ENCODE measurements around the gene RPA1. TPM values are rescaled to one million over a fixed set of nuclear protein-coding genes. Genes with fewer than 3 reads are reported as not detected.
"Not testable (repeated sequence)": the region's sequence is repeated elsewhere in the genome, so short reads cannot be mapped to it uniquely, and the experiment has no call there.

RPA1 gene
- total and polyA plus RNA-seq, 5 donors from 2014 or later = 66.3 to 94.5 (median 70.6) TPM

DNA sequence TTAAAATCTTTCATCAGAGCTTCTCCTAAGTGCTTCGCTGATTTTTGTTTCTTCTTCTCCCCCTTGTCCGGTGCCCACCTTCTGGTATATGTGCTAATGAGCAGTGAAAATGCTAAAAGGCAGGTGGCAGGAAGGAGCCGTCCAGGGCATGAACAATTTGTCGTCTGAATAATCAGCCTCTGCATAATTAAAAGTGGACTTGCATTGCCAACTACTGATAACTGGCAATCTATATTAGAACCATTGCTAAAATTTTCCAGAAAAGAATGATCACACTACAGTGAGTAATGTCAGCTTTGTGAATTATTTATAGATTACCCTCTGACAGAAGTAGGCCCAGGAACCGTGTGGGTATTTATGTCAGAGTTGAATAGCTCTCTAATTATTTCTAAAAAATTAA, 39.9 kb upstream of the RPA1 start:
- no peak for DNase-seq
- H3K9me3 ChIP-seq (ENCODE audit: control insufficient read depth in 2 of 2, low read length in 2 of 2) = no peaks in the 10 kb centered on the region
- Mint-ChIP-seq H3K36me3 (peaks cover 35% of the 10 kb centered on the region), H3K4me1 (peaks cover 0 to 15% (median 3%) of the 10 kb centered on the region in 4 donors), H3K27ac (no peak overlapping the region), H3K9me3 (no peaks in the 10 kb centered on the region), H3K4me3 (no peak overlapping the region), H3K27me3 (no peaks in the 10 kb centered on the region)
- no peak for ATAC-seq (ENCODE audit: low read depth in 2 of 2)
- no peak overlapping the region for H3K4me3 ChIP-seq (ENCODE audit: low read depth, low read length)
- H3K4me1 ChIP-seq (ENCODE audit: control insufficient read depth, insufficient read depth, low read length, poor library complexity, severe bottlenecking) = no peaks in the 10 kb centered on the region
- peaks cover 28% of the 10 kb centered on the region for H3K36me3 ChIP-seq (ENCODE audit: control insufficient read depth, insufficient read depth, low read length)
- H3K27me3 ChIP-seq (ENCODE audit: control insufficient read depth, insufficient read depth, low read length) = no peaks in the 10 kb centered on the region
- H3K27ac ChIP-seq (ENCODE audit: insufficient read depth, low read length, poor library complexity, severe bottlenecking) = no peak overlapping the region

DNA sequence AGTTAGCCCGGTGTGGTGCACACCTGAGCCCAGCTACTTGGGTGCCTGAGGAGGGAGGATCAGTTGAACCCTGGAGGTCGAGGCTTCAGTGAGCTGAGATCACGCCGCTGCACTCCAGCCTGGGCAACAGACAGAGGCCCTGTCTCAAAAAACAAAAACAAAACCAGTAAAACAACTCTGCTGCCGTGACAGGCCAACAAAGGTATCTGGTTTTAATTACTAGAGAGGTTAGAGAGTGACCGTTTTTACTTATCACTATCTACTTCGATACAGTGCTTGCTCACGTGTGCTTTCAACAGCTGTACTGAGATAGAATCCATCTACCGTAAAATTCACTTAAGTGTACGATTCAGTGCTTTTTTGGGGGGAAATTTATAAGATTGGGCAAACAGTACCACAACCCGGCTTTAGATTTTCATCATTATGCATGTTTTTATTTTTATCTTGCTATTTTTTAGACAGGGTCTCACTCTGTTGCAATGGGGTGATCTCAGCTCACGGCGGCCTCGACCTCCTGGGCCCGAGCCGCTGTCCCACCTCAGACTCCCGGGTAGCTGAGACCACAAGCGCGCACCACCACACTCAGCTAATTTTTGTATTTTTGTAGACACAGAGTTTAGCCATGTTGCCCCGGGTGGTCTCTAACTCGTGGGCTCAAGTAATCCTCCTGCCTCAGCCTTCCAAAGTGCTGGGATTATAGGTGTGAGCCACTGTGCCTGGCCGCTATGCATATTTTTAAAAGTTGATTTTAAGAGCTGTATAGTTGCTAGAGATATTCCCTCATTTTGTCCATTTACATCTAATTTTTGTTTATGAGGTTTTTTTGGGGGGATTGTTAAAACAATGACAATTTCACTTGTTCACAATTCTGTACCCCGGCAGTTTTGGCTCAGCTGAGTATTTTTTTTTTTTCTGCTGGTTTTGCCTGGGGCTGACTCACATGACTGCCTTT, 37.0 kb upstream of the RPA1 start:
- no peaks in the 10 kb centered on the region for H3K9me3 Mint-ChIP-seq
- no peak overlapping the region for H3K4me3 Mint-ChIP-seq
- peak overlapping the region in 1 of 3 donors; percentile 46 for H3K27ac Mint-ChIP-seq

GRCh38 chr17:1793447-1793806, 36.4 kb upstream of the RPA1 start:
- H3K4me1 ChIP-seq (ENCODE audit: control insufficient read depth, insufficient read depth, low read length, poor library complexity, severe bottlenecking) = no peaks in the 10 kb centered on the region
- H3K36me3 ChIP-seq (ENCODE audit: control insufficient read depth, insufficient read depth, low read length) = peaks cover 6% of the 10 kb centered on the region
- H3K27me3 ChIP-seq (ENCODE audit: control insufficient read depth, insufficient read depth, low read length) = no peaks in the 10 kb centered on the region
- Mint-ChIP-seq H3K27me3 (no peaks in the 10 kb centered on the region), H3K9me3 (no peaks in the 10 kb centered on the region), H3K36me3 (peaks cover 28% of the 10 kb centered on the region), H3K27ac (peak overlapping the region in 1 of 3 donors; percentile 46), H3K4me1 (peaks cover 9 to 23% (median 13%) of the 10 kb centered on the region in 4 donors), H3K4me3 (no peak overlapping the region)
- ATAC-seq (ENCODE audit: low read depth in 2 of 2) = no peak
- H3K9me3 ChIP-seq (ENCODE audit: control insufficient read depth in 2 of 2, low read length in 2 of 2) = no peaks in the 10 kb centered on the region
- H3K27ac ChIP-seq (ENCODE audit: insufficient read depth, low read length, poor library complexity, severe bottlenecking) = no peak overlapping the region
- DNase-seq = no peak
- no peak overlapping the region for H3K4me3 ChIP-seq (ENCODE audit: low read depth, low read length)

More for the DNA sequence above, 37.0 kb upstream of the RPA1 start:
- Histone ChIP-seq H3K27ac (ENCODE audit: insufficient read depth, low read length, poor library complexity, severe bottlenecking) (no peak overlapping the region), H3K36me3 (ENCODE audit: control insufficient read depth, insufficient read depth, low read length) (peaks cover 2% of the 10 kb centered on the region), H3K4me3 (ENCODE audit: low read depth, low read length) (no peak overlapping the region), H3K27me3 (ENCODE audit: control insufficient read depth, insufficient read depth, low read length) (no peaks in the 10 kb centered on the region), H3K4me1 (ENCODE audit: control insufficient read depth, insufficient read depth, low read length, poor library complexity, severe bottlenecking) (no peaks in the 10 kb centered on the region), H3K9me3 (ENCODE audit: control insufficient read depth in 2 of 2, low read length in 2 of 2) (no peaks in the 10 kb centered on the region)
- no peak for ATAC-seq (ENCODE audit: low read depth in 2 of 2)
- no peak for DNase-seq
- Mint-ChIP-seq H3K4me1 (peaks cover 9 to 23% (median 13%) of the 10 kb centered on the region in 4 donors), H3K27me3 (no peaks in the 10 kb centered on the region), H3K36me3 (peaks cover 28% of the 10 kb centered on the region)

DNA sequence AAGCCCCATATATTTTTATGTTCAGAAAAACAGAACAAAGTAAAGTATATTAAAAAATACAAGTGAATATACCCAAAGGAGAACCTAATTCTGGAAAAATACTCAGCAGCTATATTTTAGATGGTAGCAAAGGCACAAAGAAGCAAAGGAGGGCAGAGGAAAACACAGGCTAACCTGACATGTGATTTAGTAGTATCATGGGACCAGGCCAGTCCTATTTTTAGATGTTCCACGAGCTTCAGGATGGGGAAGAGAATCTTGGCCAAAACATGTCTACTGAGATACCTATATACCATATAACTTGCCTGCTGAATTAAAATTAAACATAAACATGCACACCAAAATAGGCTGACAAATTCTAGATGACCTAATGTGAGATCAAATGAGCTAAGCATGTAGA, 33.0 kb upstream of the RPA1 start:
- peaks cover 22% of the 10 kb centered on the region for H3K36me3 ChIP-seq (ENCODE audit: control insufficient read depth, insufficient read depth, low read length)
- no peaks in the 10 kb centered on the region for H3K4me1 ChIP-seq (ENCODE audit: control insufficient read depth, insufficient read depth, low read length, poor library complexity, severe bottlenecking)
- no peaks in the 10 kb centered on the region for H3K27me3 ChIP-seq (ENCODE audit: control insufficient read depth, insufficient read depth, low read length)
- peaks cover 8 to 20% (median 11%) of the 10 kb centered on the region in 4 donors for H3K4me1 Mint-ChIP-seq
- H3K27me3 Mint-ChIP-seq = no peaks in the 10 kb centered on the region
- no peaks in the 10 kb centered on the region for H3K9me3 Mint-ChIP-seq
- no peak overlapping the region for H3K4me3 ChIP-seq (ENCODE audit: low read depth, low read length)
- no peak overlapping the region for H3K27ac ChIP-seq (ENCODE audit: insufficient read depth, low read length, poor library complexity, severe bottlenecking)
- no peak overlapping the region for H3K4me3 Mint-ChIP-seq
- H3K9me3 ChIP-seq (ENCODE audit: control insufficient read depth in 2 of 2, low read length in 2 of 2) = no peaks in the 10 kb centered on the region
- peak overlapping the region in 2 of 3 donors; percentile 42 to 79 for H3K27ac Mint-ChIP-seq
- DNase-seq (no peak), ATAC-seq (ENCODE audit: low read depth in 2 of 2) (no peak)
- H3K36me3 Mint-ChIP-seq = peaks cover 28% of the 10 kb centered on the region

- H3K4me1 ChIP-seq (ENCODE audit: control insufficient read depth, insufficient read depth, low read length, poor library complexity, severe bottlenecking) = no peaks in the 10 kb centered on the region
- H3K27me3 ChIP-seq (ENCODE audit: control insufficient read depth, insufficient read depth, low read length) = no peaks in the 10 kb centered on the region
- H3K36me3 Mint-ChIP-seq = peaks cover 28% of the 10 kb centered on the region
- peaks cover 8 to 20% (median 11%) of the 10 kb centered on the region in 4 donors for H3K4me1 Mint-ChIP-seq
- no peaks in the 10 kb centered on the region for H3K9me3 ChIP-seq (ENCODE audit: control insufficient read depth in 2 of 2, low read length in 2 of 2)
- peaks cover 25% of the 10 kb centered on the region for H3K36me3 ChIP-seq (ENCODE audit: control insufficient read depth, insufficient read depth, low read length)
- H3K27me3 Mint-ChIP-seq = no peaks in the 10 kb centered on the region
- no peak overlapping the region for H3K4me3 ChIP-seq (ENCODE audit: low read depth, low read length)
- no peak overlapping the region for H3K27ac ChIP-seq (ENCODE audit: insufficient read depth, low read length, poor library complexity, severe bottlenecking)
- H3K27ac Mint-ChIP-seq = peak overlapping the region in 2 of 3 donors; percentile 42 to 79
- H3K4me3 Mint-ChIP-seq = no peak overlapping the region
- ATAC-seq (ENCODE audit: low read depth in 2 of 2) (no peak), DNase-seq (no peak)
- H3K9me3 Mint-ChIP-seq = no peaks in the 10 kb centered on the region
These were observed 32.5 kb upstream of the RPA1 start for GRCh38 chr17:1797323-1797722.

GRCh38 chr17:1797846-1798245, 32.0 kb upstream of the RPA1 start:
- not testable (repeated sequence) for H3K9me3 Mint-ChIP-seq; H3K4me3 Mint-ChIP-seq; H3K9me3 ChIP-seq (ENCODE audit: control insufficient read depth in 2 of 2, low read length in 2 of 2); H3K27me3 Mint-ChIP-seq; H3K27me3 ChIP-seq (ENCODE audit: control insufficient read depth, insufficient read depth, low read length); H3K27ac ChIP-seq (ENCODE audit: insufficient read depth, low read length, poor library complexity, severe bottlenecking); DNase-seq; ATAC-seq (ENCODE audit: low read depth in 2 of 2); H3K4me3 ChIP-seq (ENCODE audit: low read depth, low read length); H3K4me1 ChIP-seq (ENCODE audit: control insufficient read depth, insufficient read depth, low read length, poor library complexity, severe bottlenecking)
- peaks cover 8 to 19% (median 11%) of the 10 kb centered on the region in 4 donors for H3K4me1 Mint-ChIP-seq
- peaks cover 25% of the 10 kb centered on the region for H3K36me3 ChIP-seq (ENCODE audit: control insufficient read depth, insufficient read depth, low read length)
- H3K27ac Mint-ChIP-seq = peak overlapping the region in 1 of 3 donors; percentile 86
- H3K36me3 Mint-ChIP-seq = peaks cover 28% of the 10 kb centered on the region

DNA sequence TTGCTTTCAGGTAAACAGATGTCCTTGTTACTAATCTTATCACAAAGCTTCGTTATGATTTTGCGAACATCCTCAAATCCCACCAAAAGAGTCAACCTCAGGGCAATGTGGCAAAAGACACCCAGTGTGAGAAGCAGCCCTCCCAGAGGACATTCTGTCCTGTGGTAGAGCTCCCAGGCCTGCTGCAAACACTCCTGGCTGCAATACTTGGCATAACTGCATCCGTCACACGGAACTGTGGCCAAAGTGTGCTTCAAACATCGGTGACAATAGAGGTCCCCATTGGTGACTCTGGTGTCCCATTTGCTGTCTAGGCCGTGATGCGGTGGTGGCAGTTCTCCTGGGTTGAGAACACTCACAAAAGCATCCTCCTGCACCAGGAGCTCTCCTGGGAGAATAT, 29.6 kb upstream of the RPA1 start:
- Histone ChIP-seq H3K4me1 (ENCODE audit: control insufficient read depth, insufficient read depth, low read length, poor library complexity, severe bottlenecking) (no peaks in the 10 kb centered on the region), H3K36me3 (ENCODE audit: control insufficient read depth, insufficient read depth, low read length) (peaks cover 38% of the 10 kb centered on the region), H3K27ac (ENCODE audit: insufficient read depth, low read length, poor library complexity, severe bottlenecking) (no peak overlapping the region), H3K27me3 (ENCODE audit: control insufficient read depth, insufficient read depth, low read length) (no peaks in the 10 kb centered on the region), H3K4me3 (ENCODE audit: low read depth, low read length) (no peak overlapping the region), H3K9me3 (ENCODE audit: control insufficient read depth in 2 of 2, low read length in 2 of 2) (no peaks in the 10 kb centered on the region)
- Mint-ChIP-seq H3K4me3 (no peak overlapping the region), H3K36me3 (peaks cover 28% of the 10 kb centered on the region), H3K27me3 (no peaks in the 10 kb centered on the region), H3K9me3 (no peaks in the 10 kb centered on the region), H3K27ac (no peak overlapping the region), H3K4me1 (peaks cover 8 to 12% (median 10%) of the 10 kb centered on the region in 4 donors)
- DNase-seq (no peak), ATAC-seq (ENCODE audit: low read depth in 2 of 2) (no peak)

- ATAC-seq (ENCODE audit: low read depth in 2 of 2) = no peak
- Mint-ChIP-seq H3K27ac (no peak overlapping the region), H3K27me3 (no peaks in the 10 kb centered on the region), H3K4me3 (no peak overlapping the region), H3K4me1 (peaks cover 7 to 10% (median 9%) of the 10 kb centered on the region in 4 donors), H3K36me3 (peaks cover 28% of the 10 kb centered on the region), H3K9me3 (no peaks in the 10 kb centered on the region)
- Histone ChIP-seq H3K4me3 (ENCODE audit: low read depth, low read length) (no peak overlapping the region), H3K36me3 (ENCODE audit: control insufficient read depth, insufficient read depth, low read length) (peaks cover 38% of the 10 kb centered on the region), H3K4me1 (ENCODE audit: control insufficient read depth, insufficient read depth, low read length, poor library complexity, severe bottlenecking) (no peaks in the 10 kb centered on the region), H3K27ac (ENCODE audit: insufficient read depth, low read length, poor library complexity, severe bottlenecking) (no peak overlapping the region), H3K9me3 (ENCODE audit: control insufficient read depth in 2 of 2, low read length in 2 of 2) (no peaks in the 10 kb centered on the region), H3K27me3 (ENCODE audit: control insufficient read depth, insufficient read depth, low read length) (no peaks in the 10 kb centered on the region)
- no peak for DNase-seq
These were observed 29.1 kb upstream of the RPA1 start for GRCh38 chr17:1800712-1801111.
